DMS 273 (cell line): ENCODE measurements around the gene PCLO.
A peak's percentile ranks its signal among the peaks of the same experiment; 100 is the strongest.

ENCODE experiments used
- DNase-seq: peaks from one replicate; lab custom pipeline; 2025; ENCODE audit not compliant: unreplicated experiment; lab: John Stamatoyannopoulos, UW

Gene PCLO

DNA sequence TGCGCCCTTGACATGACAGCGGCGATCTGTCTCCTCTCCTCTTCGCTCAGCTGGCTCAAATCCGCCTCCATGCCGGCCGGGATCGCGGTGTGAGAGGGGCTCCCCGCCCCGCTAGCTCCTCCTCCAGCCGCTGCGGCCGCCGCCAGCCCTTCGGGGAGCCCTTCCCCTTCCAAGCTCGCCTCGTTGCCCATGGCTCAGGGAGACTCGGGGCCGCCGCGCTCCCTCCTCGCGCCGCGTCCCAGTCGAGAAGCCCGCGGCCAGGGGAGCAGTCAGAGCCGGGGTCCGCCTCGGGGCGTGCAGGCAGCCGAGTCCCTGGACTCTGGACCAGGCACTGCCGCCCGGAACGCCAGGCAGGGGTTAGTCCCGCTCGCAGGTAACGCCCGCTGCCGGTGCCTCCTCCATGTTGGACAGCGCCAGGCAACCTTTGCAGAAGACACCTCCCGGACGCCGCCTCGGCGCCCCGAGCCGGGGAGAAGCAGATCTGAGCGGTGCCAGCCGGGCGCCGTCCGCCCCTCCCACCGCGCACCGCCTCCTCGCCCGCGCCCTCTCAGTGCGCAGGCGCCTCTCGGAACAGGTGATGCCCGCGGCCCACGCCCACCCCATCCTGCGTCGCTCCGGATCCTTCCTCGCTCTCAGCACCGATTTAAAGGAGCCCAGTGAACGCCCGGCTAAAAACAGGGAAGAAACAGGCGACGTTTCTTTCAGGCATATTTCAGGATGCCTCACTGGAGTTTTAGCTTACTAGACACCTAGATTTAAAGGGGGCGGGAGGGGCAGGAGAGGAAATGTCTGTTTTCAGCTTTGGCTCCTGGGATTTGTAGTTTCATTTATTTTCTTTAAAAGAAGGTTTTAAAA is at the start of gene PCLO:
TSS of gene PCLO (minus strand) at position 483 of the 855 bp plus-strand sequence. CDS start at position 191, 292 bp downstream.
- DNase-seq = peak; percentile 99

DNA sequence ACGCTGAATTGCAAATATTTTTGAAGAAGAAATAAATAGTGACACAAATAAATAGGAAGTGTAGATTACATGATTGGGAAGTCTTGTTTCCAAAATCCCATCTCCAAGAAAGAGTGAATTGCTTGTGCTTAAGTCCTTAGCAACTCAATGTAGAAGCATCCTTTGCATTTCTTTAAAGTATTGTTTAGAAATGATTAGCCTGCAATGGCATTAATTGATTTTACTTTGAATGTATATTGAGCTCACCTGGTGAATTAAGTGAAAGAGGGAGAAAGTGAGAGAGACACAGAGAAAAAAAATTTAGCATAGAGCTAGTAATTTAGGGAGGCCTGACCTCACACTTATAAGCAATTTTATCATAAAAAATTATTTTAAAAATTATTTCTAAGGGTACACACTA is 49.0 kb upstream of the PCLO start:
- no peak for DNase-seq

DNA sequence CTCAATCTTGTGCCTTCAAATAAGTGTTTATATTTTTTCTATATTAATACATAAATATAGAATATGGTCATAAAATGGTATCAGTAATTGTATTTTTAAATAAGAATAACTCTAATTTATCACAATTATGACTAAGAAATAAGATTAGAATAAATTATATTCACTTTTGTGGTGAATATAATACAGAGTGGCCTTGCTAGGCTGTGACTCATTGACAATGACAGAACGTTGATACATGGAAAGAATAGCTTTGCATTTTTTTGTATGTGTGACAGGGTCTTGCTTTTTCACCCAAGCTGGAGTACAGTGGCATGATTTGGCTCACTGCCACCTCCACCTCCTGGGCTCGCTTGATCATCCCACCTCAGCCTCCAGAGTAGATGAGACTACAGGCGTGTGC is 47.8 kb upstream of the PCLO start:
- DNase-seq = no peak

DNA sequence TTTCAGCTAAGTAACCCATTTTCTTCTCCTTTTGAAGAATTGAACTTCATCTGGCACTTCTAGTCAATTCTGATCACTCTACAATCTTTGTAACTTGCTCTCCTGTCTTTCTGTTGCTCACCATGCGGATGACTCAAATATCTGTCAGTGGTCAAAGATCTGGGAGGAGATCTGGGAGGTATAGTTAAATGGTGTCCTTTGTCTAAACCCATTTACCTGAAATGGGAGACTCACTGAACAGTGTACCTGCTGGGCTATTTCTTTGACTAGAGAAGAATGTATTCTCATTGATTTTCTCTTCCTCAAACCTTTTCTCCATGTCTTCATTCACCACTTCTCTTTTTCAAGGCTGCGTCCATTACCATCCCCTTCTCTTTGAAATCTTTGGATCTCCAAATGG is 42.0 kb upstream of the PCLO start:
- no peak for DNase-seq

DNA sequence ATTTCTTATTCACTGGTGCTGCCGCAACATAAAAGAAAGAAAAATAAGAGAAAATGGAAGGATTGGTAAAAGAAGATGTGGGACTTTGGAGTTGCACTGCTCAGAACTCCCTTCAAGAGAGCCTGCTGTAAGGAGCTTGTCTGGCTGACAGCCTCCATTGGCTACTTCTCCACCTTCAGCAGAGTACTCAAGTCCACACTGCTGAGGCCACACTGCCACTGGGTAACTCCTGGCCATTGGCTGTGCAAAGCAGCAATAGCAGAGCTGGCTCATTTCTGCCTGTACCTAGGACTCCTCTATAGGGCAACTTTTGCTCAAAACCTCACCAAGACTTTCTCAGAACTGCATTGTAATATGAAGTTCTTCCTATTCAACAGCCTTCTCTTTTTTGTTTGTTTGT is 38.7 kb upstream of the PCLO start:
- no peak for DNase-seq

GRCh38 chr7:83190659-83191389 is 28.1 kb upstream of the PCLO start:
- DNase-seq = no peak

DNA sequence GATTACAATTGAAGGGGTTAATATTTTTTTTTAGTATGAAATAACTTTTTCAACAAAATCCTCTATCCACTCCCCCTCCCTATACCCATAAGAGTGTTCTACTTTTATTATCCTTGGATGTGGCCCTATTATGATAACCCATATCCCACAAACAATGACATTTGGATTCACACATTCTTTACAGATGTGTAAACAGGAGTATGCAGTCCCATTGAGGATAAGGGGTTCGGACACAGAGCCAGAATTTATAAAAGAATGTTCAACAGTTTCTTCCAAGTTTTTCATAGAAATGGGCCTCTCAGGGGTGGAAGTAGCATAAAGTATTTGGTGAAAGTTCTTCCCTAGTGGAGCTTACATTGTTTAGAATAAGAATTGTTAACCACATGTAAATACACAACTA is 16.1 kb upstream of the PCLO start:
- no peak for DNase-seq

GRCh38 chr7:83178066-83178465 is 15.4 kb upstream of the PCLO start:
- DNase-seq = peak; percentile 20

DNA sequence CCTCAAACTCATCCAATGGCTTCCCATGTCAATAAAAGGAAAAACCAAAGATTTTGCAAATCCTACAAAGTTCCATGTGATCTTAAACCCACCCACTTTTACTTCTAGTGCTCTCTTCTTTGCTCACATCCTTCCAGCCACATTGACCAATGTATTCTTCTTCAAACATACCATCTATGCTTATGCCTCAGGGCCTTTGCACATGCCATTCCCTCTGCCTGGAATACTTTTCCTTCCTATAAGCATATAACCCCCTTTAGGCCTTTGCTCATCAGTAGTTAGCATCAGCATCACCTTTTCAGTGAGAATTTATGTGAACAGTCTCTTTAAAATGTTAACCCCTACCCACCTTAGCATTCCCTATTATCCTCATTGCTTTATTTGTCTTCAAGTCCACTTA is 11.0 kb upstream of the PCLO start:
- DNase-seq = no peak

- no peak for DNase-seq
Observed at GRCh38 chr7:83166781-83167180, 4.1 kb upstream of the PCLO start.

DNA sequence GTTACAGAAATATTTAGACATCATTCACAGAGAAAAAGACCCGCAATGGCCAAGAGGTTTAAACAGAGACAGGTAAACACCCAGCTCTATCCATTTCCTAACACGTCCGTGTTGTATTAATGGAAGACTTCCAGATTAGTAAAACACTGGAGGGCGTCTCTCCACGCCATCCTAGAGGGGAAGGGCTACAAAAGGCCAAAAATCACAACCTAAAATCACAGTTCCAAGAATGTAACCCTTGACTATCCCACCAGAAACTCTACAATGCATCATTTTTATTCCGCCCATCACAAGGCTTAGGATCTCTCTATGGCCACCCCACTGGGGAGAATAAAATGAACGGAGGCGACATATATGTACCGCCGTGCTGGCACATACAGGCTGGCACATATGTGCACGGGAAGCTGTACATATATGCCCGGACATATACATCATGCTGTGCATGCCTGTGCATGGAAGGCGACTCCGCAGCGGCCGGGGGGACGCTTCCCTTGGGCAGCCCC is 734 bp downstream of the PCLO start:
- peak; percentile 77 for DNase-seq

DNA sequence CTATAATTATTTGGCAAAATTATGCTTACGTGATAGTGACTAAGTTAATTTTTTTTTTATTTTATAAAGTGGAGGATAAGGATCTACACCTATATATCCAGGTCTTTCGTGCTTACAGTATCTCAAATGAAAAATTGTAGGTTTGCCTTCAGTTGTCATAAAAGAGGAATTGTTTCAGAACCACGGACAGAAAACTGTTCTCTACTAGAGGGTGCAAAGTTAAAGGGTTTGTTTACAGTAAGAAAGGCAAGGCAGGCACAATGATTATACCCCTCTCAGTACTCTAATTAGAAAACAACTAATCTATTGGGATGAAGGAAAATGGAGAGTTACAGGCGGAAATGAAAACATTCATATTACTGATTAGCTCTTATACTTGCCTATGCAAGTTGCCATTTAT is 1.5 kb downstream of the PCLO start:
- peak; percentile 26 for DNase-seq

- no peak for DNase-seq
Observed at GRCh38 chr7:83159731-83160130, 3.0 kb downstream of the PCLO start.

- peak; percentile 31 for DNase-seq
Observed at GRCh38 chr7:83156006-83156405, 6.7 kb downstream of the PCLO start.

DNA sequence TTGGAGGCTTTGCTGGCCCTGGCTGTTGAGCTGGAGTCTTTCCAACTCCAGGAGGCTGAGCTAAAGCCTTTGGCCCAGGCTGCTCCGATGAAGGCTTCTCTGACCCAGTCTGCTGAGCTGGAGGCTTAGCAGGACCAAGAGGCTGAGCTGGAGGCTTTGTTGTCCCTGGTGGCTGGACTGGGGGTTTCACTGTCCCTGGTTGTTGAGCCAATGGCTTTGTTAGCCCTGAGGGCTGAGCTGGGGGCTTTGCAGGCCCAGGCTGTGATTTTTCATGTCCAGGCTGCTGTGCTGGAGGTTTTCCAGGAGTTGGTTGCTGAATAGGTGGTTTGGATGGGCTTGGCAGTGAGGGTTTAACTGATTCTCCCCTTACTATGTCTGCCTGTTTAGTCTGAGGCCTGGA is 7.3 kb downstream of the PCLO start:
- DNase-seq = peak; percentile 83

DNA sequence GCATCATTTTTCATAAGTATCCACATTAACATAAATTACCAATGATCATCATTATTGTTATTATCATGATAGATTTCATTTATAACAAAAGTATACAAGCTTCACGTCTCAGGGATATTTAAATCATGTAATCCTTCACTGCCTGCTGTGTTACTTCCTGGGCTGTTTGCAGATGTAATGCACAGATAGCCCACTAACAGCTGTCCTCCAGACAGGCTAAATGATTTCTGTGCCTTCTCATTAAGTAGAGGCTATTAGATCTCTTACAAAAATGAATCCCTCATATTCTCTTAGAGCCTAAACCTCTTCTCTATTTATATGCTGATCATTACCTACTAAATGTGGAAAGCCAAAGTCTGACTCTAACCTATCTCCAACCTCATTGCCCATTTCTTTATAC is 9.3 kb downstream of the PCLO start:
- peak; percentile 70 for DNase-seq

- DNase-seq = no peak
Observed at GRCh38 chr7:83150310-83150709, 12.4 kb downstream of the PCLO start.

- DNase-seq = no peak
Observed at GRCh38 chr7:83149466-83149865, 13.2 kb downstream of the PCLO start.

GRCh38 chr7:83148776-83149175 is 13.9 kb downstream of the PCLO start:
- no peak for DNase-seq

DNA sequence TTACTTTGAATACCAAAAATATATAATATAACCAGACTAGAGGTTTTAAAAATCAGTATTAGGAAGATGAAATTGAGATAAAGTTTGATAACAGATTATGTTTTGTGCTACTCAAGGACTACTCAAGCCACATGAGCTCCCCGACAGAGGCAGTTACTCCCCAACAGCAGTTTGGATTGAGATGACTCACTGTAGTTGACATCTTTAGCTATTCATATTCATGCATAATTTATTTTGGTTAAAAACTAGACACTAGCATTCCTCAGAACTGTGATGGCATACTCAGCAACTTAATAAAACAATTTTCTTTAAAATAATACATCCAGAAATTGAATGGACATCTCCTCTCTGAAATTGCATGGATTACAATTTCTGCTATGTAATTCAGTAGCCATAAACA is 19.6 kb downstream of the PCLO start:
- peak; percentile 63 for DNase-seq

DNA sequence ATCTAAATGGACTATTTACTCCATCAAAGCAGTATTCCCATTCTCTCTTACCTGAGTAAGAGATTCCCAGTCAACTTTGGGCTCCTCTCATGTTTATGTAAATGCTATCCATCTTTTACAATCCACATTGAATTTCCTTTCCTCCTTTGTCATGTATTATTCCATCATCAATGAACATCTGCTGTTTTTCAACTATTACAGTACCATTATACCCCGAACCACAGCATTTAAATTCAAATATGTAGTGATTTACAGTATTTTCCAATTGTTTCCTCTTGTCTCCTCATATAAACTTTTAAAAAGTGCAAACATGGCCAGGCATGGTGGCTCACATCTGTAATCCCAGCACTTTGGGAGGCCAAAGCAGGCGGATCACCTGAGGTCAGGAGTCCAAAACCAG is 20.3 kb downstream of the PCLO start:
- DNase-seq = peak; percentile 37

DNA sequence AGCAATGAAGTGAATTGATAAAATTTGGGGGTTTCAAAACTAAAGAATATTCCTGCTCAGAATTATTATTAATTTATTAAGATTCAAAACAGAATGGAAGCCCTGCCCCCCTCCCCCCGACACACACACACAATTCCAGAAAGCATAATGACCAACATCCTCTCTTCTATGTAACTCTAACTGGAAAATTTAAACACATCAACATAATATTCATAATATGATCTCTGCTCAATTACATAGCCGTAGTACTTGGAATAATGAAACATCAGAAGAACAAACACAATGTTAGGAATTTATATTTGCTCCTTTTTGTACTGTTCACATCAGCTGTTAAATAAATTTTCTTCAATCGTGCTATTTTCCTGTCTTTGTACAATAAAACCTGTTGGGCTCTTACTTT is 20.8 kb downstream of the PCLO start:
- no peak for DNase-seq
